IMR-90 (cell line): ENCODE results near the gene CDC34. TPM values are rescaled to one million over a fixed set of nuclear protein-coding genes. Genes with fewer than 3 reads are reported as not detected.

Experiments
- ATAC-seq: fragments of 200-7000 bp; cut with Tn5 transposase; 2 replicates; pipeline ENCODE4 v1.9.1; 2020; ENCODE audit warnings: low read depth, mild to moderate bottlenecking, moderate library complexity
- BruUV-seq: library from RNA; stranded (reverse); fragments of 400-500 nt; replicated peaks from 2 replicates; lab custom pipeline; 2021; lab: Mats Ljungman, UMichigan
- CTCF ChIA-PET: fragments of 300-600 bp; formaldehyde crosslinking; extraction: SDS; loops from one replicate; lab custom pipeline; 2021; ENCODE audit warnings: antibody characterized with exemption; lab: Yijun Ruan, JAX
- POLR2A ChIA-PET: fragments of 300-600 bp; sonication (Branson Sonifier 250); formaldehyde crosslinking; loops from one replicate; lab custom pipeline; 2022; ENCODE audit warnings: antibody characterized with exemption; ENCODE audit not compliant: unreplicated experiment; lab: Charles Lee
- DNase-seq: peaks from one replicate; pipeline ENCODE4 v3.0.0; 2013
- H2AFZ ChIP-seq: replicated peaks from 2 replicates; pipeline ENCODE3; 2013; ENCODE audit warnings: low read length, mild to moderate bottlenecking; ENCODE audit not compliant: poor library complexity
- H2AK5ac ChIP-seq: 2 replicates; pipeline ENCODE4 v1.6.1; 2013; ENCODE audit warnings: low read depth, low read length, inconsistent platforms
- H2AK9ac ChIP-seq: replicated peaks from 2 replicates; pipeline ENCODE3; 2013; ENCODE audit warnings: mild to moderate bottlenecking, low read depth, low read length, moderate library complexity; ENCODE audit not compliant: poor library complexity
- H2BK120ac ChIP-seq: 2 replicates; pipeline ENCODE4 v1.6.1; 2013; ENCODE audit warnings: low read depth, low read length, inconsistent platforms
- H2BK15ac ChIP-seq: 3 replicates; pipeline ENCODE4 v1.6.1; 2013; ENCODE audit warnings: low read depth, low read length, inconsistent platforms
- H2BK20ac ChIP-seq: 2 replicates; pipeline ENCODE4 v1.6.1; 2013; ENCODE audit warnings: low read depth, mild to moderate bottlenecking, inconsistent platforms, low read length, moderate library complexity
- H2BK5ac ChIP-seq: 2 replicates; pipeline ENCODE4 v1.6.1; 2013; ENCODE audit warnings: mild to moderate bottlenecking, low read depth, low read length, inconsistent platforms; ENCODE audit not compliant: poor library complexity, severe bottlenecking
- H3K14ac ChIP-seq: replicated peaks from 2 replicates; pipeline ENCODE4 v1.6.1; 2013; ENCODE audit warnings: low read depth, low read length, inconsistent platforms
- H3K18ac ChIP-seq: 2 replicates; pipeline ENCODE4 v1.6.1; 2013; ENCODE audit warnings: low read depth, low read length, control low read depth
- H3K23ac ChIP-seq: 2 replicates; pipeline ENCODE4 v1.6.1; 2013; ENCODE audit warnings: low read depth, low read length, inconsistent platforms
- H3K27ac ChIP-seq: 2 replicates; pipeline ENCODE4 v1.5.1; 2013; ENCODE audit warnings: mild to moderate bottlenecking, control low read depth, low read length; ENCODE audit not compliant: insufficient read depth
- H3K27me3 ChIP-seq: 2 replicates; pipeline ENCODE4 v1.6.1; 2013; ENCODE audit warnings: low read length; ENCODE audit not compliant: control insufficient read depth, insufficient read depth
- H3K36me3 ChIP-seq: 2 replicates; pipeline ENCODE4 v1.6.1; 2013; ENCODE audit warnings: low read length, mixed read lengths; ENCODE audit not compliant: control insufficient read depth, insufficient read depth
- H3K4ac ChIP-seq: 2 replicates; pipeline ENCODE4 v1.6.1; 2013; ENCODE audit warnings: low read depth, low read length, inconsistent platforms
- H3K4me1 ChIP-seq: 2 replicates; pipeline ENCODE4 v1.6.1; 2013; ENCODE audit warnings: low read length, mixed read lengths; ENCODE audit not compliant: control insufficient read depth, insufficient read depth
- H3K4me2 ChIP-seq: 2 replicates; pipeline ENCODE4 v1.6.1; 2013; ENCODE audit warnings: low read depth, mild to moderate bottlenecking, control low read depth, low read length, moderate library complexity
- H3K4me3 ChIP-seq: 2 replicates; pipeline ENCODE4 v1.5.1; 2013; ENCODE audit warnings: low read depth, mild to moderate bottlenecking, control low read depth, low read length, moderate library complexity; ENCODE audit not compliant: insufficient read depth
- H3K56ac ChIP-seq: 2 replicates; pipeline ENCODE4 v1.6.1; 2013; ENCODE audit warnings: low read length, inconsistent platforms; ENCODE audit not compliant: insufficient read depth; ENCODE audit errors: extremely low read depth
- H3K79me1 ChIP-seq, 2 experiments: 2 replicates each; pipeline ENCODE4 v1.6.1; 2013; ENCODE audit warnings: low read length in 2 of 2, inconsistent platforms in 1 of 2, low read depth in 1 of 2
- H3K9ac ChIP-seq: 2 replicates; pipeline ENCODE4 v1.6.1; 2013; ENCODE audit warnings: low read depth, low read length, control low read depth
- H3K9me1 ChIP-seq: 2 replicates; pipeline ENCODE4 v1.6.1; 2013; ENCODE audit warnings: low read length, inconsistent platforms; ENCODE audit not compliant: insufficient read depth
- H3K9me3 ChIP-seq: 2 replicates; pipeline ENCODE4 v1.6.1; 2013; ENCODE audit warnings: low read length; ENCODE audit not compliant: control insufficient read depth, insufficient read depth
- H4K20me1 ChIP-seq: 2 replicates; pipeline ENCODE4 v1.6.1; 2013; ENCODE audit warnings: low read length, inconsistent platforms; ENCODE audit not compliant: insufficient read depth
- H4K5ac ChIP-seq: 2 replicates; pipeline ENCODE4 v1.6.1; 2013; ENCODE audit warnings: mild to moderate bottlenecking, low read depth, low read length, control low read depth
- H4K8ac ChIP-seq, 2 experiments: 2 replicates each; pipeline ENCODE4 v1.6.1; 2013; ENCODE audit warnings: low read depth in 2 of 2, low read length in 2 of 2, control low read depth in 1 of 2, inconsistent platforms in 1 of 2
- H4K91ac ChIP-seq: 2 replicates; pipeline ENCODE4 v1.6.1; 2013; ENCODE audit warnings: low read depth, low read length, inconsistent platforms; ENCODE audit not compliant: insufficient read depth
- BHLHE40 ChIP-seq: fragments of 150-350 bp; IDR thresholded peaks from 2 replicates; pipeline ENCODE4 v1.6.1; 2016; ENCODE audit warnings: mild to moderate bottlenecking, low read depth, low read length
- CHD1 ChIP-seq: IDR thresholded peaks from 2 replicates; pipeline ENCODE4 v1.6.1; 2012; ENCODE audit warnings: low read depth, low read length, improper control_type of control experiment
- MAFK ChIP-seq: IDR thresholded peaks from 2 replicates; pipeline ENCODE4 v1.6.1; 2012; ENCODE audit warnings: low read depth, low read length, improper control_type of control experiment
- MAZ ChIP-seq: IDR thresholded peaks from 2 replicates; pipeline ENCODE4 v1.6.1; 2012; ENCODE audit warnings: low read depth, mild to moderate bottlenecking, low read length, improper control_type of control experiment, moderate library complexity, borderline replicate concordance
- MXI1 ChIP-seq: IDR thresholded peaks from 2 replicates; pipeline ENCODE4 v1.6.1; 2012; ENCODE audit warnings: low read depth, mild to moderate bottlenecking, low read length, moderate library complexity, borderline replicate concordance
- POLR2A ChIP-seq: IDR thresholded peaks from 2 replicates; pipeline ENCODE4 v1.6.1; 2012; ENCODE audit warnings: mild to moderate bottlenecking, low read depth, low read length
- RAD21 ChIP-seq: IDR thresholded peaks from 2 replicates; pipeline ENCODE4 v1.6.1; 2012; ENCODE audit warnings: low read length, improper control_type of control experiment
- RCOR1 ChIP-seq: IDR thresholded peaks from 2 replicates; pipeline ENCODE4 v1.6.1; 2012; ENCODE audit warnings: mild to moderate bottlenecking, low read length, improper control_type of control experiment; ENCODE audit not compliant: insufficient replicate concordance
- RFX5 ChIP-seq: IDR thresholded peaks from 2 replicates; pipeline ENCODE4 v1.8.0; 2012; ENCODE audit warnings: low read depth, mild to moderate bottlenecking, low read length, moderate library complexity
- SMC3 ChIP-seq: fragments of 150-350 bp; IDR thresholded peaks from 2 replicates; pipeline ENCODE4 v1.6.1; 2016; ENCODE audit warnings: low read depth, mild to moderate bottlenecking, antibody characterized with exemption, low read length, moderate library complexity
- USF2 ChIP-seq: fragments of 150-350 bp; IDR thresholded peaks from 2 replicates; pipeline ENCODE4 v1.6.1; 2017; ENCODE audit warnings: mild to moderate bottlenecking, antibody characterized with exemption, low read length, low read depth
- WGBS, 2 experiments: methylation state at CpG; one replicate each; pipeline versions ENCODE4 v1.1.5 to v1.1.7; 2013; ENCODE audit warnings: missing lambda C conversion rate in 2 of 2; ENCODE audit not compliant: insufficient read length in 1 of 2; ENCODE audit errors: extremely low coverage in 2 of 2; 5-methylcytosine and 5-hydroxymethylcytosine counted together
- dilution Hi-C: fragments of 300-500 bp; cut with HindIII; formaldehyde crosslinking; loops from one replicate; pipeline ENCODE4 v1.14.3; 2018; ENCODE audit warnings: low sequenced_read_pairs; ENCODE audit not compliant: unreplicated experiment
- in situ Hi-C: fragments of 300-500 bp; cut with MboI; formaldehyde crosslinking; loops from 3 replicates; pipeline ENCODE4 v1.14.3; 2019; ENCODE audit warnings: low sequenced_read_pairs, inconsistent platforms, mixed read lengths
- intact Hi-C: fragments of 100-400 bp; cut with micrococcal nuclease; formaldehyde crosslinking; loops from 2 replicates; pipeline ENCODE4 v1.10.0; 2022
- polyA plus RNA-seq, 3 experiments: library from polyadenylated mRNA; depleted of rRNA; stranded (reverse); fragments of >200 nt; gene quantifications; 2 replicates each; pipeline ENCODE4 v1.2.3, GENCODE V29; 2012; ENCODE audit warnings: low replicate concordance in 1 of 3
- total RNA-seq: library from RNA; depleted of rRNA; stranded (reverse); fragments of >200 nt; gene quantifications from 2 replicates; pipeline ENCODE4 v1.2.3, GENCODE V29; 2012

Gene CDC34
- total and polyA plus RNA-seq, 2 of the 4 experiments (the other 2 are of a cell fraction) = 35.7 to 68.9 TPM

- Histone ChIP-seq H3K27me3 (no peaks in the 10 kb centered on the region), H3K4me3 (no peak overlapping the region), H4K20me1 (peaks cover 4% of the 10 kb centered on the region; the same call in 1 of the 2 replicates), H3K36me3 (no peaks in the 10 kb centered on the region), H3K79me1 (no peaks in the 10 kb centered on the region), H2BK20ac (no peak overlapping the region), H2BK5ac (no peak overlapping the region), H3K4me1 (peaks cover 2% of the 10 kb centered on the region; the same call in 1 of the 2 replicates), H3K9me1 (0 out of 2 replicates have a peak, but pooled peaks cover 4% of the 10 kb centered on the region), H4K8ac (no peak overlapping the region), H4K5ac (no peak overlapping the region), H3K4me2 (no peak overlapping the region), H2AK5ac (no peak overlapping the region), H3K9me3 (no peaks in the 10 kb centered on the region), H2BK15ac (no peak overlapping the region), H3K4ac (no peak overlapping the region), H3K23ac (no peak overlapping the region), H3K18ac (no peak overlapping the region), H4K91ac (no peak overlapping the region), H3K27ac (no peak overlapping the region), H2AK9ac (no peak overlapping the region), H2AFZ (no peak overlapping the region), H3K56ac (no peak overlapping the region), H3K14ac (no peak overlapping the region), H3K9ac (no peak overlapping the region), H2BK120ac (no peak overlapping the region)
- POLR2A ChIA-PET = no interaction called here
- ATAC-seq (no peak), DNase-seq (no peak)
- no TSS peak for BruUV-seq
- CTCF ChIA-PET = no interaction called here
- in situ Hi-C loops (no loop called here), intact Hi-C loops (no loop called here), dilution Hi-C loops (no loop called here)
- WGBS, 2 experiments = 70% methylated on average over 28 of the region's 52 CpGs; no CpG with 5 or more reads in 1 of the 2 experiments
- TF ChIP-seq BHLHE40 = no peak
- TF ChIP-seq POLR2A = no peak
- no peak for TF ChIP-seq USF2
- TF ChIP-seq MXI1 = no peak
- no peak for TF ChIP-seq RFX5
- TF ChIP-seq CHD1 = no peak
- TF ChIP-seq MAZ = no peak
- TF ChIP-seq MAFK = no peak
- TF ChIP-seq RCOR1 = no peak
- TF ChIP-seq SMC3 = no peak
- TF ChIP-seq RAD21 = no peak
Measured at GRCh38 chr19:548886-549830, 17.6 kb downstream of the CDC34 start.
